Spleen (tissue), 11 donors: ENCODE data around the gene PRICKLE3. TPM values are rescaled to one million over a fixed set of nuclear protein-coding genes. Genes with fewer than 3 reads are reported as not detected.
A peak's percentile ranks its signal among the peaks of the same experiment; 100 is the strongest.

Source experiments
- DNase-seq: peaks from one replicate; pipeline ENCODE4 v3.0.0-alpha.2; 2020
- H3K27ac ChIP-seq, 8 donors: fragments of 200-600 bp; sonication (generic) in 7 of 8; 1 replicate in 4 of 8; 2 replicates in 4 of 8; pipeline versions ENCODE4 v1.5.0 to v1.8.0; 2016 to 2021; ENCODE audit warnings: inconsistent platforms in 4 of 8, mild to moderate bottlenecking in 4 of 8, moderate library complexity in 1 of 8
- H3K27me3 ChIP-seq, 7 donors: fragments of 200-600 bp; sonication (generic) in 6 of 7; replicated peaks in 1 of 7; 1 replicate in 4 of 7; 2 replicates in 3 of 7; pipeline versions ENCODE4 v1.5.0 to v1.8.0; 2016 to 2021; ENCODE audit warnings: inconsistent platforms in 3 of 7, mild to moderate bottlenecking in 1 of 7
- H3K36me3 ChIP-seq, 6 donors: fragments of 200-600 bp; sonication (generic) in 5 of 6; 1 replicate in 4 of 6; 2 replicates in 2 of 6; pipeline versions ENCODE4 v1.5.0 to v1.8.0; 2016 to 2021; ENCODE audit warnings: inconsistent platforms in 2 of 6
- H3K4me1 ChIP-seq, 6 donors: fragments of 200-600 bp; sonication (generic) in 5 of 6; 1 replicate in 3 of 6; 2 replicates in 3 of 6; pipeline versions ENCODE4 v1.5.0 to v1.8.0; 2016 to 2021; ENCODE audit warnings: inconsistent platforms in 3 of 6
- H3K4me3 ChIP-seq, 8 donors: fragments of 200-600 bp; sonication (generic) in 7 of 8; 1 replicate in 4 of 8; 2 replicates in 4 of 8; pipeline versions ENCODE4 v1.5.0 to v1.8.0; 2016 to 2021; ENCODE audit warnings: inconsistent platforms in 4 of 8, mild to moderate bottlenecking in 4 of 8, moderate library complexity in 2 of 8
- H3K9me3 ChIP-seq, 8 donors: fragments of 200-600 bp; sonication (generic) in 7 of 8; 1 replicate in 4 of 8; 2 replicates in 4 of 8; pipeline versions ENCODE4 v1.5.0 to v1.8.0; 2016 to 2021; ENCODE audit warnings: inconsistent platforms in 4 of 8
- CTCF ChIP-seq, 11 experiments: fragments of 200-600 bp in 7 of 11; fragments of 450-650 bp in 4 of 11; sonication (generic) in 4 of 11; IDR thresholded peaks in 8 of 11; conservative IDR thresholded peaks in 3 of 11; 1 replicate in 7 of 11; 2 replicates in 4 of 11; pipeline versions ENCODE4 v1.4.0 to v1.8.0; 2016 to 2021; ENCODE audit warnings: antibody characterized with exemption in 11 of 11, inconsistent platforms in 4 of 11, mild to moderate bottlenecking in 1 of 11
- POLR2A ChIP-seq, 3 donors: fragments of 450-650 bp; IDR thresholded peaks; one replicate each; pipeline ENCODE4 v1.5.1; 2017; ENCODE audit warnings: antibody characterized with exemption in 3 of 3, mild to moderate bottlenecking in 1 of 3
- POLR2AphosphoS5 ChIP-seq, 3 donors: sonication (generic); formaldehyde crosslinking; IDR thresholded peaks; one replicate each; pipeline ENCODE4 v1.5.1; 2017; ENCODE audit warnings: antibody characterized with exemption in 3 of 3
- WGBS, 5 donors: extraction: QIAGEN DNeasy Blood & Tissue Kit in 3 of 5; methylation state at CpG; one replicate each; pipeline versions ENCODE4 v1.1.5 to v1.1.7; 2013 to 2018; 5-methylcytosine and 5-hydroxymethylcytosine counted together
- intact Hi-C: fragments of 100-400 bp; cut with DNase I; formaldehyde crosslinking; loops from one replicate; pipeline ENCODE4 v1.15.0; 2023; ENCODE audit warnings: low total_unique reads
- polyA plus RNA-seq, 3 donors: library from polyadenylated mRNA; stranded (reverse); fragments of 200-250 nt; gene quantifications; one replicate each; pipeline ENCODE4 v1.2.1, GENCODE V29; 2013
- total RNA-seq, 7 donors: library from RNA; depleted of rRNA in 3 of 7; stranded (reverse); fragments of >200 nt in 3 of 7; fragmentation: NEBNext Ultra II Directional in 4 of 7; extraction: Animal tissue kit (Norgen Biotek cat#: 25700) in 4 of 7; gene quantifications; one replicate each; pipeline versions ENCODE4 v1.1.0 to v1.2.1, GENCODE V29; 2016 to 2021
- donor health status: healthy with polysubstance abuse.
- donor health status: DM: no; HTN: no; CAD: no; lungs with moderate emphysema.
- donor health status: DM: no; HTN: no; CAD: no.
- donor health status: Bipolar disorder and iron deficiency.
- donor health status: healthy.
- donor health status: DM: no; HTN: no; CAD: no.
- donor health status: DM: yes; HTN: yes; CAD: no.

Gene PRICKLE3
- total and polyA plus RNA-seq, 10 donors, result 3.2 to 29.0 (median 13.5) TPM

GRCh38 chrX:49199315-49199595 lies 13.1 kb upstream of the PRICKLE3 start:
- no peak for DNase-seq
- Histone ChIP-seq H3K27me3 (no peaks in the 10 kb centered on the region), H3K36me3 (no peaks in the 10 kb centered on the region), H3K9me3 (no peaks in the 10 kb centered on the region), H3K4me3 (peak overlapping the region in 1 of 8 donors; percentile 62), H3K4me1 (peaks cover 0 to 16% (median 2%) of the 10 kb centered on the region in 6 donors), H3K27ac (no peak overlapping the region)
- intact Hi-C loops, result no loop called here
- WGBS, 5 donors, result 13 to 50% (median 17%) methylated on average over 11 of the region's 11 CpGs
- TF ChIP-seq POLR2AphosphoS5 (IDR thresholded peaks at IDR 0.05) (no peak), CTCF (IDR thresholded peaks at IDR 0.05 in 8 of 11, conservative IDR thresholded peaks at IDR 0.05 in 3 of 11) (no peak), POLR2A (IDR thresholded peaks at IDR 0.05) (no peak)

- Histone ChIP-seq H3K4me3 (no peak overlapping the region), H3K27me3 (no peaks in the 10 kb centered on the region), H3K36me3 (no peaks in the 10 kb centered on the region), H3K9me3 (no peaks in the 10 kb centered on the region), H3K4me1 (peaks cover 0 to 16% (median 2%) of the 10 kb centered on the region in 6 donors), H3K27ac (no peak overlapping the region)
- no peak for TF ChIP-seq CTCF (IDR thresholded peaks at IDR 0.05 in 8 of 11, conservative IDR thresholded peaks at IDR 0.05 in 3 of 11)
- TF ChIP-seq POLR2A (IDR thresholded peaks at IDR 0.05), result no peak
- no peak for TF ChIP-seq POLR2AphosphoS5 (IDR thresholded peaks at IDR 0.05)
- intact Hi-C loops, result no loop called here
- 31 to 57% (median 35%) methylated on average over 11 to 12 of the region's 12 CpGs for WGBS, 5 donors
- DNase-seq, result no peak
Observed at GRCh38 chrX:49198540-49199314, 12.6 kb upstream of the PRICKLE3 start.

- DNase-seq, result no peak
- WGBS, 5 donors, result 66 to 84% (median 80%) methylated on average over 8 to 13 of the region's 13 CpGs; no CpG with 5 or more reads in 1 of the 5 donors
Observed at GRCh38 chrX:49197543-49198087, 11.4 kb upstream of the PRICKLE3 start.

More at GRCh38 chrX:49197543-49198087, 11.4 kb upstream of the PRICKLE3 start:
- Histone ChIP-seq H3K9me3 (no peaks in the 10 kb centered on the region), H3K4me3 (no peak overlapping the region), H3K27ac (no peak overlapping the region), H3K36me3 (no peaks in the 10 kb centered on the region), H3K27me3 (no peaks in the 10 kb centered on the region), H3K4me1 (peaks cover 0 to 21% (median 5%) of the 10 kb centered on the region in 6 donors)
- TF ChIP-seq POLR2AphosphoS5 (IDR thresholded peaks at IDR 0.05), result no peak
- TF ChIP-seq POLR2A (IDR thresholded peaks at IDR 0.05), result no peak
- no peak for TF ChIP-seq CTCF (IDR thresholded peaks at IDR 0.05 in 8 of 11, conservative IDR thresholded peaks at IDR 0.05 in 3 of 11)
- intact Hi-C loops, result no loop called here
